Measurements from ENCODE around the gene ESRRG. TPM values are rescaled to one million over a fixed set of nuclear protein-coding genes. Genes with fewer than 3 reads are reported as not detected.
A peak's percentile ranks its signal among the peaks of the same experiment; 100 is the strongest.
"Not testable (repeated sequence)": the region's sequence is repeated elsewhere in the genome, so short reads cannot be mapped to it uniquely, and the experiment has no call there.

Gene ESRRG
- total RNA-seq, 2 experiments from 2014 or later, result not detected

DNA sequence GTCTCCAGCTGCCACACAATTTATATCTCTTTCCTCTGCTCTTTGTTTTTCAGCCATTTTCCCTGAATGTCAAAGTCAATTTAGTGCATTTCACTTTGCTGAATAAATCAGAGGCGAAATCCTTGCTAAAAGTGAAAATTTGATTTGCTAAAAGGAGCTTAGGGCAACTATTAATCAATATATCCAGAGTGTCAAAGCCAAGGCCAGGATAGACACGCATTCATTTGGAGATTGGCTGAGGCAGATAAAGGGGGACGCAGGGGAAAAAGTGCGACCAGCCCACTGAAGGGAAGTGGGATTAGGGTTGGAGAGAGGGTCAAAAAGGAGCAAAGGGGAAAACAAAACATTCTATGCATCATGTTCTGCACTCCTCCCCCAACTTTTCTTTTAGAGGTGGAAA, 167.6 kb downstream of the ESRRG start:
- H3K27ac Mint-ChIP-seq, result no peak overlapping the region
- no peak for DNase-seq
- POLR2A ChIA-PET, result no interaction called here
- H3K9me3 Mint-ChIP-seq, result no peaks in the 10 kb centered on the region
- H3K36me3 Mint-ChIP-seq, result no peaks in the 10 kb centered on the region
- H3K4me1 Mint-ChIP-seq, result no peaks in the 10 kb centered on the region
- ATAC-seq (ENCODE audit: low read depth), result no peak
- H3K4me3 Mint-ChIP-seq, result no peak overlapping the region
- H3K27me3 Mint-ChIP-seq, result no peaks in the 10 kb centered on the region

DNA sequence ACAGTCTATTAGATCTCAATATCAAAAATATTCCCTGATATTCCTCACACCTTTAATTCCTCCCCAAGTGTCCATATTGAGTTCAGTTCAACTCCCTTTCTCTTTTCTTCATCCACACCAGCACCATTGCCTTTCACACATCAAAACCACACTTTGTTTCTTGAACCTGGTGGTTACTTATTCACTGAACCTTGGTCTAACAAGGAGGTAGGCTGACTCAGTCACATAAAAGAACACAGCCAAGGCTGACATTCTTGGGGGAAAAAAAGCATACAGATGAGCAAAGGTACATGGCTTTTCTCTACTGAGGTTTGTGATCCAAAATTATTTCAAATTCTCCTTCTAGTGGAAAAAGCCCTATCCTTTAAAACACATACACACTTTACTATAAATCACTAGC, 168.3 kb downstream of the ESRRG start:
- Mint-ChIP-seq H3K36me3 (no peaks in the 10 kb centered on the region), H3K4me3 (no peak overlapping the region), H3K27ac (no peak overlapping the region), H3K4me1 (no peaks in the 10 kb centered on the region), H3K9me3 (no peaks in the 10 kb centered on the region), H3K27me3 (no peaks in the 10 kb centered on the region)
- no peak for DNase-seq
- POLR2A ChIA-PET, result no interaction called here
- ATAC-seq (ENCODE audit: low read depth), result no peak

DNA sequence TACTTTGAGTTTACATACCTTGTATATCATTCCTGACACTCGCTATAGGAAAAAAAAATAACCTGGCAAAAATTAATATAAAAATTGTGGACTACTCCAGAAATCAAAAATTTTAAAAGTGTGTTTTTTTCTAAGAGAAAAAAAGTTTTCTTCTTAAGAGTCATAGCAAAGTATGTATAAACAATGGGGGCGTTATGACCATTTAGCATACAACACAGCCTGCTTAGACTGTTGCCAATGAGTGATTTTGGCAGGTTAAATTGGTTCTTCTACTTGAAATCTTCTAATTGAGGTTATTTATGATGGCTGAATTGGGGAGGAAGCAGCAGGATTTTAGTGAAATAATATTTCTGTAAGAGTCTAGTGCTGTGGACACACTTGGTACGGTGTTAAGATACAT, 169.5 kb downstream of the ESRRG start:
- Mint-ChIP-seq H3K4me3 (no peak overlapping the region), H3K4me1 (no peaks in the 10 kb centered on the region), H3K27me3 (no peaks in the 10 kb centered on the region), H3K9me3 (no peaks in the 10 kb centered on the region), H3K27ac (no peak overlapping the region), H3K36me3 (no peaks in the 10 kb centered on the region)
- POLR2A ChIA-PET, result no interaction called here
- ATAC-seq (ENCODE audit: low read depth) (no peak), DNase-seq (no peak)

DNA sequence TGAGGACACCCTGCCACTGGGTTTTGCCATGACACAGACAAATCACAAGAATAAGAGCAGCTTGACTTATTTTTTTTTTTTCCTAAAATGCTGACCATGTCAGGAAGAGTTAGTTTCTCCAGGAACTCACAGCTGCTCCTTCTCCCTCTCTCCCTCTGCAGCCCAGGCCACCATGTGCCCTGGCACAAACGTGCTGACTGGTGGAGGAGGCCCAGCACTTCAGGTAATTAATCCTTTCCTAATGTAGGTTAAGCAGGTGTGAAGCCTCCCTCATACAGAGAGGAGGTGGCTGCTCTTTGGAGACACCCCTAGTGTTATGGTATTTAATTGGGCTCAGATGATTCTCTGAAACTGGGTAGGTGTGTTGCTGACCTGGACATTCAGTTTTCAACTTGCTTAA, 170.2 kb downstream of the ESRRG start:
- H3K9me3 Mint-ChIP-seq, result no peaks in the 10 kb centered on the region
- no peak for DNase-seq
- no peak for ATAC-seq (ENCODE audit: low read depth)
- no peak overlapping the region for H3K27ac Mint-ChIP-seq
- no peaks in the 10 kb centered on the region for H3K27me3 Mint-ChIP-seq
- POLR2A ChIA-PET, result no interaction called here
- no peaks in the 10 kb centered on the region for H3K36me3 Mint-ChIP-seq
- no peaks in the 10 kb centered on the region for H3K4me1 Mint-ChIP-seq
- no peak overlapping the region for H3K4me3 Mint-ChIP-seq

DNA sequence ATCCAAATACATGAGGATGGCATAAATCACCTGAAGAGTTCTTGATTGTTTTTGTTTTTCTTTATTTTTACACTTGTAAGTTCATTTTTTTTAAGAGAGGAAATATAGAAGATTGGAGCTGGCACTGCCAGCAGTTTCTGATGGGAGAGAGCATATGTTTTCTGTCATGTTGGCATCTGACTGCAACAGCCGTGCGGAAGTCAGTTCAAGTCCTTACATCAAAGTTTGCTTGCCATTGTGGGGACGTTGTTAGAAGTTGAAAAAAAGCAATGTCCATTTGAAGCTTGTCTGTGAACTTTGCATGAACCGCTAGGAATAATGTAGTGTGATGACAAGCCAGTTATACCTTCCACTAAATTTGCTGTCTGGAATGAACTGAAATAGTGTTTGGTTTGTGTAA, 173.4 kb downstream of the ESRRG start:
- POLR2A ChIA-PET, result no interaction called here
- Mint-ChIP-seq H3K4me3 (no peak overlapping the region), H3K27ac (no peak overlapping the region), H3K27me3 (no peaks in the 10 kb centered on the region), H3K36me3 (no peaks in the 10 kb centered on the region), H3K9me3 (no peaks in the 10 kb centered on the region), H3K4me1 (no peaks in the 10 kb centered on the region)
- ATAC-seq (ENCODE audit: low read depth) (no peak), DNase-seq (no peak)

DNA sequence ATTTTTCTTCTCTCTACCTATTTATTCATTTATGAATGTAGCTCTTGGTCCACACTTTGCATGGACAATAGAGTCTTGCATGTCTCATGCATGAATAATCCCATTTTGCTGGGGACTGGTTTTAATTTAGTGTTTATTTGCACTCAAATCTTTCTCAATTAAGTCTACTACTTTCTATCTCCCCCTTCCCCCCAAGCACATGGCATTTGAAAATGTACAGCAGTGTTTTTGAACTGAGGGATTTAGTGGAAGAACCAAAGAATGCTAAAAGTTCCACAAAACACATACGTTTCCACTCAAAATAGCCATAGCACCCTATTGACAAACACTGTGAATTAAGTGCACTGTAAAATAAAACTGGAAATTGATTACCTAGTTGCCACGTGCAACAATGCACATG, 180.5 kb downstream of the ESRRG start:
- no peaks in the 10 kb centered on the region for H3K27me3 Mint-ChIP-seq
- ATAC-seq (ENCODE audit: low read depth), result no peak
- H3K27ac Mint-ChIP-seq, result no peak overlapping the region

DNA sequence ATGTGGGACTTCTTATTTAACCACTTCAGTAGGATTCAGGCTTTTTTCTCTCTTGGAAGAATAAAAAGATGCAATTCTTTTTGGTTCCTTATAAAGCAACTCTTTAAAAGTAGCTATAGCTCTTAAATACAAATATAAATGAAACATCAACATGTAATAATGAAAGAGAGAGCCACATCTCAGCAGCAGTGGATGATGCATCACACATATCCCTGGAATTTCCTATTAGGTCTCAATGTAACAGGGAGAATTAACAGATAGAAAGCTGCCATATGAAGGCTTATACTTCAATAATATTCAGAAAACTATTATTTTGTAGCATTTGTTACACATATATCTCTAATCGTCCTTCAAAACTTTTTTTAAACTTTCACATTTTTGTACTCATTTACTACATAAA, 181.0 kb downstream of the ESRRG start:
- ATAC-seq (ENCODE audit: low read depth) (no peak), DNase-seq (no peak)
- POLR2A ChIA-PET, result no interaction called here
- H3K27ac Mint-ChIP-seq, result no peak overlapping the region
- H3K4me3 Mint-ChIP-seq, result no peak overlapping the region
- H3K4me1 Mint-ChIP-seq, result no peaks in the 10 kb centered on the region
- H3K9me3 Mint-ChIP-seq, result no peaks in the 10 kb centered on the region
- H3K36me3 Mint-ChIP-seq, result no peaks in the 10 kb centered on the region
- no peaks in the 10 kb centered on the region for H3K27me3 Mint-ChIP-seq

More for the DNA sequence above, 180.5 kb downstream of the ESRRG start:
- DNase-seq, result no peak
- no peaks in the 10 kb centered on the region for H3K9me3 Mint-ChIP-seq
- H3K4me1 Mint-ChIP-seq, result no peaks in the 10 kb centered on the region
- POLR2A ChIA-PET, result no interaction called here
- no peak overlapping the region for H3K4me3 Mint-ChIP-seq
- H3K36me3 Mint-ChIP-seq, result no peaks in the 10 kb centered on the region

DNA sequence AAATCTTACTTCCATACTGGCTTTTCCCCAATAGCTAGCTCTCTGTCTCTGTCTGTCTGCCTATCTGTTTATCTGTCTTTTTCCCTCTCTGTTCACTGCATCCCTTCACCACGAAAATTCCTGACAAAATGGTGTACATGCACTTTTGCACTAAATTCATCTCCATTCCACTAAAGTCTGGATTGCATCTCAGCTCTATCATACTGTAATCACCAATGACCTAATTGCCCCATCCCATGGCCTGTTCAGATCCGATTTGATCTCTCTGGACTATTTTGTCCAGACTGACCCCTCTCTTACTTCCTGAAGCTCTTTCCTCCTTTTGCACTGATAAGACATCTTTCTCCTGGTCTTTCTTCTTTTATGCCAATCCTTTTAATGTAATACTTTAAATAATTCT, 187.5 kb downstream of the ESRRG start:
- ATAC-seq (ENCODE audit: low read depth) (no peak), DNase-seq (no peak)
- H3K9me3 Mint-ChIP-seq, result peaks cover 2% of the 10 kb centered on the region
- H3K36me3 Mint-ChIP-seq, result no peaks in the 10 kb centered on the region
- no peak overlapping the region for H3K27ac Mint-ChIP-seq
- H3K4me1 Mint-ChIP-seq, result no peaks in the 10 kb centered on the region
- no peak overlapping the region for H3K4me3 Mint-ChIP-seq
- no peaks in the 10 kb centered on the region for H3K27me3 Mint-ChIP-seq
- POLR2A ChIA-PET, result no interaction called here

DNA sequence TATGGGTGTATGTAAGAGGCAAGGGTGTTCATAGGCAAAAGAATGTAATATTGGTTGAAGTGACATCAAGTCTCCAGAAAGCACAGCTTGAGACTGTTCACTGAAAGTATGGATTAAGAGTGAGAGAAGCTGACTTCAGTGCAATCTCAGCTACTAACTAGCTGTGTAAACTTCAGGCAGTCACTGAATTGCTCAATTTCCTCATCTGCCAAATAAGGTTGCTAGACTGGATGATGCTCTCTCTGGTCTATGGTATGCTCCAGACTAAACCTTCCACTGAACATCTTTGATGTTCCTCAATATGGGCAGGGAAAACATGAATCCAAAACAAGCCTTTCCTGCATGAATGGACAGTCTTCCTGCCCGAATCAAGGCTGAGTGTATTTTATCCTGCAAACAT, 188.2 kb downstream of the ESRRG start:
- Mint-ChIP-seq H3K4me1 (no peaks in the 10 kb centered on the region), H3K36me3 (no peaks in the 10 kb centered on the region), H3K27ac (no peak overlapping the region), H3K4me3 (no peak overlapping the region), H3K9me3 (peaks cover 2% of the 10 kb centered on the region), H3K27me3 (no peaks in the 10 kb centered on the region)
- ATAC-seq (ENCODE audit: low read depth), result no peak
- POLR2A ChIA-PET, result no interaction called here
- no peak for DNase-seq

DNA sequence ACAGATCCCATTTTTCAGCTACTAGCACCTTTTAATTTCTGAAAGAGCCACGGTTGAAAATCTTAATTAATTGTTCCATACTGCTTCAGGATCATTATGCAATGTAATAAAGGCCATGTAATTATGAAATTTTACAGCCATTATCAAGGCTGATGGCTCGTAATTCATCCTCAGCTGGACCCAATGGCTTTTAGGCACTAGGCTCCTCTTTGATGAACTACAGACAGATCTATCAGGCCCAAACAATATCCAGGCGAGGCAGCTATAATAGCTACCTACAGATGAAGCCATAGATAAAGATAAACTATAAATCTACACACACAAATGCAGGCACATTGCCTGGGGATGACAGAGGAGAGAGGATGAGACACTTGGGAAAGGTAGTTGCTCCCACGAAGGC, 189.5 kb downstream of the ESRRG start:
- Mint-ChIP-seq H3K4me3 (no peak overlapping the region), H3K4me1 (no peaks in the 10 kb centered on the region), H3K9me3 (peaks cover 2% of the 10 kb centered on the region), H3K27ac (no peak overlapping the region), H3K36me3 (no peaks in the 10 kb centered on the region), H3K27me3 (no peaks in the 10 kb centered on the region)
- DNase-seq (no peak), ATAC-seq (ENCODE audit: low read depth) (no peak)
- POLR2A ChIA-PET, result no interaction called here

DNA sequence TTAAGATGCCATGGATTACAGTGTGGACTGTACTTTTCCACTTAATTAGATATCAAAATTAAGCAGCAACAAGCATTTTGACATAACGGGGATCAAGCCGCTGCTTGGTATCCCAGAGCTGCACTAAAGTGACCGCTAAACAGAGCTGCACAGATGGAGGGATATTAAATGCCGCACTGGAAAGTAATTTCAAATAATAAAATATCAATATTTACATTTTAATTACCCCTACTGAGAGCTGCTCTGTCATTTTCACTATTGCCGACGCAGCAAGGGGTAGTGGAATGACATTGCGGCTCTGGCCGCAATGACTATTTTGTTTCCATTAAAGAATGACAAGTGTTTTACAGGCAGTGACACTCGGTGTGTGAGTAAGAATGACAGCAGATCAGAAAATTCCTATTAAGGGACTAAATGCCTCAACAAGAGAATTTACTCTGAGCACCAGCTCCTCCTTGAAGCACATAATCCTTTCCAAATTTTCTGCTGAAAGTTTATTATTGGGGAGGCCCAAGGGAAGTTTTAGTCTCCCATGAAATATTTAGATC, 190.9 kb downstream of the ESRRG start:
- ATAC-seq (ENCODE audit: low read depth) (no peak), DNase-seq (no peak)
- H3K4me3 Mint-ChIP-seq, result no peak overlapping the region
- no peaks in the 10 kb centered on the region for H3K36me3 Mint-ChIP-seq
- POLR2A ChIA-PET, result no interaction called here
- H3K9me3 Mint-ChIP-seq, result peaks cover 2% of the 10 kb centered on the region
- H3K27me3 Mint-ChIP-seq, result no peaks in the 10 kb centered on the region
- no peaks in the 10 kb centered on the region for H3K4me1 Mint-ChIP-seq
- no peak overlapping the region for H3K27ac Mint-ChIP-seq

DNA sequence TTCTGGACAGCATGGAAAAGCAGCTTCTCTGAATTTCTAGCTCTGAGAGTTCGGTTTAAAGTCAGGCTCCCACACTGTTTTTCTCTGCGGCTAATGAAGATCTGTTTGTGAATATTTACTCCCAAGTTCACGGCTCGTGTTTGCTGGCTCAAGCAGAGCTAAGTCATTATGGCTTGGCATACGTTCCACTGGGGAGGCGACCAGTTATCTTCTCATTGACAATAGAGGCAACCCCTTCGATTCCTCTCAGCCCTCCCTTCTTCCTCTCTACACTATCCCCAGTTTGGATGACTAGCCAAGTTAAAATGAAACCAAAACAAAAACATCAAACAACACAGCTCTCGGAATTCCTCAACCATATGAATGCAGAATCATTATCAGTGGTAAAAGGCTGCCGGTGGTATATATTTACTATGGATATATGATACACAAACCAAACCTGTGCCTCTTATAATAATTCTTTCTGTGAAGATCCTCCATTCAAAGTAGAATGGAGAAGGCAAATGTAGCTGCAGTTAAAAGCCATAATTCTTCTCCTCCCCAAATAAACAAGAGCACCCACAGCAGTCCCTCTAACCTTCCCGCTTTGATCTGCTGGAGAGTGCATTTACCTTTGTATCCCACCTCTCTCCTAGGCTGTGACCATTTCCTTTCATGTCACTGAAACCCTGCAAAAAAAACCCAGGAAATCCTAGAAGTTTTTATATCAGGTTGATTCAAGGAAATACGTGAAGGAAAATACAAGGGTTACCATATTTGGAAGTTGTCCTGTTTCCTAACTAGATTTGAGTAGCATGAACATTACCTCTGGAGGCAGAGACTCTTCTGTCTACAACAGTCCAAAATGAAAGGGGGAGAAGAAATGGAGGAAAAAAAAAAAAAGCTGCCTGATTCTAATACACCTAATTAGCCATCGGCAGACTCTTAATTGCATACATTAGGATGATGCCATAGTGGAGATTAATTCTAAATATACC, 191.7 kb downstream of the ESRRG start:
- Mint-ChIP-seq H3K27me3 (no peaks in the 10 kb centered on the region), H3K4me3 (peak overlapping the region; percentile 55), H3K4me1 (no peaks in the 10 kb centered on the region)

DNA sequence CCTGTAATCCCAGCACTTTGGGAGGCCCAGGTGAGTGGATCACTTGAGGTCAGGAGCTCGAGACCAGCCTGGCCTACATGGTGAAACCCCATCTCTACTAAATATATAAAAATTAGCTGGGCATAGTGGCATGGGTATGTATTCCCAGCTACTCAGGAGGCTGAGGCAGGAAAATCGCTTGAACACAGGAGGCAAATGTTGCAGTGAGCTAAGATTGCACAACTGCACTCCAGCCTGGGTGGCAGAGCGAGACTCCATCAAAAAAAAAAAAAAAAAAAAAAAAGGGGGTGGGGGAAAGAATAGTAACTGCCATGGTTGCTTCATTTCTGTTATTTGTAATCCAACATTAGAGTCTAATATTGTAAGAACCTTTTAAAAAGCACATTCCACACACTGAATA, 193.4 kb downstream of the ESRRG start:
- POLR2A ChIA-PET; DNase-seq; H3K4me3 Mint-ChIP-seq; H3K27ac Mint-ChIP-seq; H3K9me3 Mint-ChIP-seq; H3K36me3 Mint-ChIP-seq; ATAC-seq (ENCODE audit: low read depth); H3K4me1 Mint-ChIP-seq; H3K27me3 Mint-ChIP-seq: not testable (repeated sequence)

More for the DNA sequence above, 191.7 kb downstream of the ESRRG start:
- DNase-seq, result no peak
- POLR2A ChIA-PET, result no interaction called here
- no peak for ATAC-seq (ENCODE audit: low read depth)
- H3K9me3 Mint-ChIP-seq, result peaks cover 2% of the 10 kb centered on the region
- no peak overlapping the region for H3K27ac Mint-ChIP-seq
- H3K36me3 Mint-ChIP-seq, result no peaks in the 10 kb centered on the region

DNA sequence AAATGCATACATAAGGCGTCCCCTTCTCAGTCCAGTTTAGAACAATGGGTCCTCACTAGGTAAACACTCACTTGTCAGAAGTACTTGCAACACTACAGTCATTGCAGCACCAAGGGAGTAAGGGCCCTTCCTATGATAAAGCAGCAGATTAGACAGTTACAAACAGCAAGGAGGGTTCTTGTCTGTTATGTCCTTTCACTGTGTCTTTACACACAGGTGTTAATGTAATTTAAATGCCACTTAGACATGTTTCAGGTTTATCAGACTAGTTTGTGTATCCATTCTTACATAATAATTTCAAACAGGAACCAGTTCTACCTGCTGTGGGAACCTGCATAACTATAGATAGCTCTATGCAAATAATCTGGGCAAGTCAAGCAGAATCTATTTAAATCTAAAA, 194.4 kb downstream of the ESRRG start:
- no peaks in the 10 kb centered on the region for H3K27me3 Mint-ChIP-seq
- no peak overlapping the region for H3K27ac Mint-ChIP-seq
- no peaks in the 10 kb centered on the region for H3K36me3 Mint-ChIP-seq
- no peak overlapping the region for H3K4me3 Mint-ChIP-seq
- H3K4me1 Mint-ChIP-seq, result no peaks in the 10 kb centered on the region
- peaks cover 1% of the 10 kb centered on the region for H3K9me3 Mint-ChIP-seq
- ATAC-seq (ENCODE audit: low read depth) (no peak), DNase-seq (no peak)
- POLR2A ChIA-PET, result no interaction called here
